Mammary epithelial cell (primary cell): ENCODE measurements around the gene VAV1.

ENCODE experiments used
- CTCF ChIP-seq, 2 donors: IDR thresholded peaks in 1 of 2; conservative IDR thresholded peaks in 1 of 2; 2 replicates each; pipeline ENCODE4 v1.5.1; 2011 to 2012; ENCODE audit warnings: inconsistent platforms in 2 of 2, low read length in 2 of 2, mild to moderate bottlenecking in 2 of 2, control low read depth in 1 of 2, low read depth in 1 of 2; ENCODE audit not compliant: insufficient read depth in 1 of 2; ENCODE audit errors: extremely low read depth in 1 of 2
- EZH2 ChIP-seq: IDR thresholded peaks from 2 replicates; pipeline ENCODE4 v1.6.1; 2012; ENCODE audit warnings: low read length, inconsistent platforms, borderline replicate concordance

GRCh38 chr19:6838062-6838655, 65.7 kb downstream of the VAV1 start:
- TF ChIP-seq CTCF (conservative IDR thresholded peaks at IDR 0.05 in 1 of 2, IDR thresholded peaks at IDR 0.05 in 1 of 2; ENCODE audit: extremely low read depth in 1 of 2, insufficient read depth in 1 of 2, low read depth in 1 of 2, low read length in 2 of 2) (no peak), EZH2 (no peak)
